H1 (cell line): Measurements from ENCODE around the gene PBX3.

Experiments
- EP300 ChIP-seq, 2 experiments: IDR thresholded peaks; 1 replicate in 1 of 2; 2 replicates in 1 of 2; pipeline ENCODE4 v1.6.1; 2011 to 2012; ENCODE audit warnings: low read depth in 2 of 2, low read length in 2 of 2, mild to moderate bottlenecking in 2 of 2, borderline replicate concordance in 1 of 2, inconsistent platforms in 1 of 2, moderate library complexity in 1 of 2
- MAFK ChIP-seq: IDR thresholded peaks from 2 replicates; pipeline ENCODE4 v1.6.1; 2012; ENCODE audit warnings: low read depth, mild to moderate bottlenecking, improper control_type of control experiment, low read length
- MAX ChIP-seq: IDR thresholded peaks from 2 replicates; pipeline ENCODE4 v1.6.1; 2012; ENCODE audit warnings: inconsistent platforms
- POLR2A ChIP-seq, 2 experiments: IDR thresholded peaks; 1 replicate in 1 of 2; 2 replicates in 1 of 2; pipeline ENCODE4 v1.6.1; 2011; ENCODE audit warnings: low read depth in 2 of 2, low read length in 2 of 2, mild to moderate bottlenecking in 2 of 2; ENCODE audit errors: control extremely low read depth in 1 of 2
- POLR2AphosphoS5 ChIP-seq: IDR thresholded peaks from 2 replicates; pipeline ENCODE4 v1.6.1; 2011; ENCODE audit warnings: low read depth, low read length
- SIN3A ChIP-seq, 2 experiments: IDR thresholded peaks in 1 of 2; conservative IDR thresholded peaks in 1 of 2; 2 replicates each; pipeline ENCODE4 v1.6.1; 2011 to 2012; ENCODE audit warnings: low read length in 2 of 2, improper control_type of control experiment in 1 of 2, low read depth in 1 of 2, mild to moderate bottlenecking in 1 of 2
- TAF1 ChIP-seq: IDR thresholded peaks from 2 replicates; pipeline ENCODE4 v1.6.1; 2011; ENCODE audit warnings: mild to moderate bottlenecking, low read depth, low read length
- USF2 ChIP-seq: IDR thresholded peaks from 2 replicates; pipeline ENCODE4 v1.6.1; 2011; ENCODE audit warnings: low read length, improper control_type of control experiment
- TF ChIP-seq, protein P1 (sequence below), 3 experiments: IDR thresholded peaks; 1 replicate in 2 of 3; 2 replicates in 1 of 3; pipeline versions ENCODE4 v1.5.1 to v1.6.1; 2011; ENCODE audit warnings: low read length in 3 of 3, mild to moderate bottlenecking in 3 of 3, inconsistent platforms in 2 of 3, low read depth in 1 of 3, moderate library complexity in 1 of 3; ENCODE audit not compliant: insufficient read depth in 1 of 3; ENCODE audit errors: control extremely low read depth in 1 of 3

DNA sequence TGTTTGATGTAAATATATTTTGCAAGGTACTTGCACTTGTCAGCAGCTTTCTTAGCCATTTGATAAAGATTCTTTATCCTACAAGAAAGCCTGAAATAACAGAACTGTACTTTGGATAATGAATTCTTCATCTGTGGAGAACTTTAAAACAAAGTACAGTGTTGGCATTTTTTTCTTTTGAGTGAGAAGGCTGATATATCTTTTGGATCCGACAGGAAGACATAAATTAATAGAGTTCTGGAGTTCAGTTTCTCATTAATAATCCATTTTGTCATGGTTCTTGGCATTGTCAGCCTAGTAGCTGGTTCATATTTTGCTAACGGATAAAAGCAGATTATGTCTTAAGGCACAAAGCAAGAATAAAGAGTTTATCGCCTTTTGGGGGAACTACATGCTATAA, 17.0 kb downstream of the PBX3 start:
- TF ChIP-seq EP300 (IDR thresholded peaks at IDR 0.05; ENCODE audit: borderline replicate concordance in 1 of 2, low read depth in 2 of 2, low read length in 2 of 2) (no peak), MAX (no peak), SIN3A (conservative IDR thresholded peaks at IDR 0.05 in 1 of 2, IDR thresholded peaks at IDR 0.05 in 1 of 2; ENCODE audit: low read depth in 1 of 2, low read length in 2 of 2) (no peak), POLR2A (IDR thresholded peaks at IDR 0.05; ENCODE audit: control extremely low read depth in 1 of 2, low read depth in 2 of 2, low read length in 2 of 2) (no peak), TAF1 (no peak), POLR2AphosphoS5 (no peak), USF2 (no peak), MAFK (no peak)
- TF ChIP-seq, protein P1, sequence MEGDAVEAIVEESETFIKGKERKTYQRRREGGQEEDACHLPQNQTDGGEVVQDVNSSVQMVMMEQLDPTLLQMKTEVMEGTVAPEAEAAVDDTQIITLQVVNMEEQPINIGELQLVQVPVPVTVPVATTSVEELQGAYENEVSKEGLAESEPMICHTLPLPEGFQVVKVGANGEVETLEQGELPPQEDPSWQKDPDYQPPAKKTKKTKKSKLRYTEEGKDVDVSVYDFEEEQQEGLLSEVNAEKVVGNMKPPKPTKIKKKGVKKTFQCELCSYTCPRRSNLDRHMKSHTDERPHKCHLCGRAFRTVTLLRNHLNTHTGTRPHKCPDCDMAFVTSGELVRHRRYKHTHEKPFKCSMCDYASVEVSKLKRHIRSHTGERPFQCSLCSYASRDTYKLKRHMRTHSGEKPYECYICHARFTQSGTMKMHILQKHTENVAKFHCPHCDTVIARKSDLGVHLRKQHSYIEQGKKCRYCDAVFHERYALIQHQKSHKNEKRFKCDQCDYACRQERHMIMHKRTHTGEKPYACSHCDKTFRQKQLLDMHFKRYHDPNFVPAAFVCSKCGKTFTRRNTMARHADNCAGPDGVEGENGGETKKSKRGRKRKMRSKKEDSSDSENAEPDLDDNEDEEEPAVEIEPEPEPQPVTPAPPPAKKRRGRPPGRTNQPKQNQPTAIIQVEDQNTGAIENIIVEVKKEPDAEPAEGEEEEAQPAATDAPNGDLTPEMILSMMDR (IDR thresholded peaks at IDR 0.05; ENCODE audit: control extremely low read depth in 1 of 3, insufficient read depth in 1 of 3, low read depth in 1 of 3, low read length in 3 of 3) = no peak
